K562 (cell line): ENCODE measurements around the gene SCAF11. TPM values are rescaled to one million over a fixed set of nuclear protein-coding genes. Genes with fewer than 3 reads are reported as not detected.

Experiments used
- ATF1 ChIP-seq, 2 experiments: fragments of 450-650 bp in 1 of 2; IDR thresholded peaks; 2 replicates each; pipeline ENCODE4 v1.6.1; 2016; ENCODE audit warnings: missing compliant biosample characterization in 1 of 2, missing genetic modification characterization in 1 of 2
- HSF4 ChIP-seq: fragments of 250-450 bp; sonication (Bioruptor Pico); IDR thresholded peaks from 2 replicates; pipeline ENCODE4 v2.1.2; 2022; ENCODE audit warnings: mild to moderate bottlenecking, moderate library complexity, borderline replicate concordance
- MEF2A ChIP-seq: IDR thresholded peaks from 2 replicates; pipeline ENCODE4 v1.6.1; 2011; ENCODE audit warnings: low read depth, mild to moderate bottlenecking, low read length, moderate library complexity; ENCODE audit not compliant: control insufficient read depth
- TRIM24 ChIP-seq, 2 experiments: fragments of 450-650 bp; IDR thresholded peaks; 2 replicates each; pipeline ENCODE4 v1.6.1; 2016
- ZFP1 ChIP-seq: fragments of 450-650 bp; formaldehyde crosslinking; IDR thresholded peaks from 2 replicates; pipeline ENCODE4 v1.4.0; 2020; ENCODE audit warnings: mild to moderate bottlenecking, mixed read lengths
- polyA plus RNA-seq, 8 experiments: library from polyadenylated mRNA; depleted of rRNA in 4 of 8; stranded (reverse) in 5 of 8; unstranded in 3 of 8; fragments of >200 nt; fragmentation: Nextera tagmentation in 2 of 8; fragmentation: Illumina TruSeq in 1 of 8; extraction: Ambion mirVana in 2 of 8; extraction: Trizol in 1 of 8; gene quantifications; 2 replicates each; pipeline versions ENCODE4 v1.2.1 to v1.2.3, GENCODE V29; 2011 to 2014; ENCODE audit warnings: inconsistent platforms in 1 of 8, missing spikeins in 1 of 8
- total RNA-seq, 7 experiments: library from RNA; depleted of rRNA in 6 of 7; stranded (reverse); fragments of >200 nt in 6 of 7; fragmentation: Illumina TruSeq in 2 of 7; extraction: Trizol in 2 of 7; gene quantifications; 2 replicates each; pipeline versions ENCODE4 v1.2.1 to v1.2.3, GENCODE V29; 2011 to 2021; ENCODE audit warnings: low replicate concordance in 1 of 7
- TF ChIP-seq, protein P1 (sequence below): fragments of 250-450 bp; sonication (Bioruptor Pico); IDR thresholded peaks from 2 replicates; pipeline ENCODE4 v1.5.0; 2021; ENCODE audit warnings: mild to moderate bottlenecking, moderate library complexity
- TF ChIP-seq, protein P2 (sequence below): fragments of 450-650 bp; IDR thresholded peaks from 2 replicates; pipeline ENCODE4 v1.6.1; 2016; ENCODE audit warnings: mild to moderate bottlenecking, moderate library complexity
- TF ChIP-seq, protein P3 (sequence below), 2 experiments: fragments of 250-450 bp in 1 of 2; fragments of 450-650 bp in 1 of 2; sonication (Bioruptor Pico) in 1 of 2; IDR thresholded peaks; 2 replicates each; pipeline versions ENCODE4 v1.6.1 to v1.8.0; 2016 to 2021; ENCODE audit warnings: mild to moderate bottlenecking in 2 of 2, moderate library complexity in 2 of 2, missing compliant biosample characterization in 1 of 2, missing genetic modification characterization in 1 of 2

Gene SCAF11
- total and polyA plus RNA-seq, 9 of the 15 experiments (the other 6 are each of a cell fraction or from before 2014, with no cell fraction given), result 30.4 to 119 (median 80.0) TPM

DNA sequence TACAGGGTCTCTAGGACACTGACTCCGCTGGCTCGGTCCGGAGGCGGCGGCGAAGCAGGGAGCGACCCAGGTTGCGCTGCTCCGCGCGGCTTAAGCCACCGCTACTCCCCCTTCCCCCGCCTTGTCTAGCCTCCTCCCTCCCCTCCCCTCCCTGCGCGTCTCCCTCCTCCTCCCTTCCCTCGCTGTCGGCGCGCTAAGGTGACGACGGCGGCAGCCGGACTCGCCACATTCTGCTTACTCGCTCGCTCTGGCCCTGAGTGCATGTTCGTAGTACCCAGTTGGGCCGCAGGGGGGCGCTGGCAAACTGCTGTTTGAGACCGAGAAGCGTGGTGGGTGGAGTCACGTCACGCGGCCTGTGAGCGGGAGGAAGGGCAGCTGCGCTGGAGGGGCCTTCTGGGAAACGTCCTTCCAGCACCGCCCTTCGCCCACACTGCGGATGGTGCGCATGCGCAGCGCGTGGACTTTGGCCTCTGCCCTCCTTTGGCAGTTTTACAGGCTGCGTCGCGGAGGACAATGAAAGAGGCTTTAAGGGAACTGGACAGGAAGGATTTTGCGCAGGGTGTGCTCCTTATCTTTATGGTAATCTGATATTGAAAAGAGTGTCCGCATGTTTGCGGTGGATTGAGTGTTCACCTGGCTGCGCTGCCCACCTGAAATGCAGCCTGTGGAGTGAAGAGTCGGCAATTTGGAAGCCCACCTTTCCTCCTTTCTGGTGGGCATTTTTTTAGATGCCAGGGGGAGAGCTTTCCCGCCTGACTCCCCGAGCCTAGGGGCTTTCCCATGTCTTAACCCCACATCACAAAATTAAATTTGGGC, at the start of gene SCAF11 (continued):
- TF ChIP-seq, protein P1, sequence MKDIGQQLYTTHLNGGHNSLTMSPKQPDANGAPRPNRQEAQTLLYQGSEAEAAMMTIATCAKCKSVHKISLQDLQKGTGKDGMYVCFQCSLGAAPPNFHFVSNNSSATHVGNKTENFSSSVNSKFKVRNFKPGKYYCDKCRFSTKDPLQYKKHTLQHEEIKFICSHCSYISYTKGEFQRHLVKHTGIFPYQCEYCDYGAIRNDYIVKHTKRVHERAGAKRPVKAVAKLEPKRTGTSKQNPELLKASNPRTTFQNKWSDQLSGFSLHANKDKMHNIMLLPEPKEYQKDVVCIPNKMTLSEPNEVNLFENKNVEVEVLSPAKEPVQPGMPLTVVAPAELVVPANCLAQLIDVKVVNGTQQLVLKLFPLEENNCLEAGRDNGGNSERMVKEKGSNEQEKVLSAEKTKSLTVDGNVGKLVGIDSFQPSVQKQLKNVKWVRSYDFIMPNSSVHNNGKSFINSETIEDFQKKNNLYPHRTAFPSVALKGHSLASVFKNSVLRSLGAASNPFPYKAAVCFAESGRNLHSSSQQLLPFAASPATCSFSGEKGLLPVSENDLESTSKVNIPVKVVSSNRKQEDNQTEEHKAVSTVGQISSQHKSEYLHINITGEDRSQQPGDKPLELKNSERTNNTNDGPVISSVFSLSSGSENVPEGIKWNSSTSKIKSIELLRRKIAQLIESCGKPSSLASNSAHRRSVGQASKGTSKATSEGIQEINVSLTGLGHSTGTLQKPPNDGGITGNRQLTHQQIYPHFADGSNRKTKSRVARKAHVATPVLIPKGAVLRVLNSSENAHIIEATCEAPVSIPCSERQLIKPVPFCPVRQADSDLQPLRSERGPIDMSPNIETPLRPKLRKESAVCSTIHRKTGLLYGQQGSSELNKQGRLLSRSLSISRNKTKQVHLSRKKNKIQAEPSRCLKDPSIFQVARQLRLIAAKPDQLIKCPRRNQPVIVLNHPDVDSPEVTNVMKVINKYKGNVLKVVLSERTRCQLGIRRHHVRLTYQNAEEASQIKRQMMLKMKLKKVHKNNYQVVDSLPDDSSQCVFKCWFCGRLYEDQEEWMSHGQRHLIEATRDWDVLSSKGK (CRISPR knock-in tag), result no peak
- TF ChIP-seq TRIM24 (IDR thresholded peaks at IDR 0.05), result peak; percentile 7 to 46; a peak in 2 of 4 replicates
- TF ChIP-seq, protein P2, sequence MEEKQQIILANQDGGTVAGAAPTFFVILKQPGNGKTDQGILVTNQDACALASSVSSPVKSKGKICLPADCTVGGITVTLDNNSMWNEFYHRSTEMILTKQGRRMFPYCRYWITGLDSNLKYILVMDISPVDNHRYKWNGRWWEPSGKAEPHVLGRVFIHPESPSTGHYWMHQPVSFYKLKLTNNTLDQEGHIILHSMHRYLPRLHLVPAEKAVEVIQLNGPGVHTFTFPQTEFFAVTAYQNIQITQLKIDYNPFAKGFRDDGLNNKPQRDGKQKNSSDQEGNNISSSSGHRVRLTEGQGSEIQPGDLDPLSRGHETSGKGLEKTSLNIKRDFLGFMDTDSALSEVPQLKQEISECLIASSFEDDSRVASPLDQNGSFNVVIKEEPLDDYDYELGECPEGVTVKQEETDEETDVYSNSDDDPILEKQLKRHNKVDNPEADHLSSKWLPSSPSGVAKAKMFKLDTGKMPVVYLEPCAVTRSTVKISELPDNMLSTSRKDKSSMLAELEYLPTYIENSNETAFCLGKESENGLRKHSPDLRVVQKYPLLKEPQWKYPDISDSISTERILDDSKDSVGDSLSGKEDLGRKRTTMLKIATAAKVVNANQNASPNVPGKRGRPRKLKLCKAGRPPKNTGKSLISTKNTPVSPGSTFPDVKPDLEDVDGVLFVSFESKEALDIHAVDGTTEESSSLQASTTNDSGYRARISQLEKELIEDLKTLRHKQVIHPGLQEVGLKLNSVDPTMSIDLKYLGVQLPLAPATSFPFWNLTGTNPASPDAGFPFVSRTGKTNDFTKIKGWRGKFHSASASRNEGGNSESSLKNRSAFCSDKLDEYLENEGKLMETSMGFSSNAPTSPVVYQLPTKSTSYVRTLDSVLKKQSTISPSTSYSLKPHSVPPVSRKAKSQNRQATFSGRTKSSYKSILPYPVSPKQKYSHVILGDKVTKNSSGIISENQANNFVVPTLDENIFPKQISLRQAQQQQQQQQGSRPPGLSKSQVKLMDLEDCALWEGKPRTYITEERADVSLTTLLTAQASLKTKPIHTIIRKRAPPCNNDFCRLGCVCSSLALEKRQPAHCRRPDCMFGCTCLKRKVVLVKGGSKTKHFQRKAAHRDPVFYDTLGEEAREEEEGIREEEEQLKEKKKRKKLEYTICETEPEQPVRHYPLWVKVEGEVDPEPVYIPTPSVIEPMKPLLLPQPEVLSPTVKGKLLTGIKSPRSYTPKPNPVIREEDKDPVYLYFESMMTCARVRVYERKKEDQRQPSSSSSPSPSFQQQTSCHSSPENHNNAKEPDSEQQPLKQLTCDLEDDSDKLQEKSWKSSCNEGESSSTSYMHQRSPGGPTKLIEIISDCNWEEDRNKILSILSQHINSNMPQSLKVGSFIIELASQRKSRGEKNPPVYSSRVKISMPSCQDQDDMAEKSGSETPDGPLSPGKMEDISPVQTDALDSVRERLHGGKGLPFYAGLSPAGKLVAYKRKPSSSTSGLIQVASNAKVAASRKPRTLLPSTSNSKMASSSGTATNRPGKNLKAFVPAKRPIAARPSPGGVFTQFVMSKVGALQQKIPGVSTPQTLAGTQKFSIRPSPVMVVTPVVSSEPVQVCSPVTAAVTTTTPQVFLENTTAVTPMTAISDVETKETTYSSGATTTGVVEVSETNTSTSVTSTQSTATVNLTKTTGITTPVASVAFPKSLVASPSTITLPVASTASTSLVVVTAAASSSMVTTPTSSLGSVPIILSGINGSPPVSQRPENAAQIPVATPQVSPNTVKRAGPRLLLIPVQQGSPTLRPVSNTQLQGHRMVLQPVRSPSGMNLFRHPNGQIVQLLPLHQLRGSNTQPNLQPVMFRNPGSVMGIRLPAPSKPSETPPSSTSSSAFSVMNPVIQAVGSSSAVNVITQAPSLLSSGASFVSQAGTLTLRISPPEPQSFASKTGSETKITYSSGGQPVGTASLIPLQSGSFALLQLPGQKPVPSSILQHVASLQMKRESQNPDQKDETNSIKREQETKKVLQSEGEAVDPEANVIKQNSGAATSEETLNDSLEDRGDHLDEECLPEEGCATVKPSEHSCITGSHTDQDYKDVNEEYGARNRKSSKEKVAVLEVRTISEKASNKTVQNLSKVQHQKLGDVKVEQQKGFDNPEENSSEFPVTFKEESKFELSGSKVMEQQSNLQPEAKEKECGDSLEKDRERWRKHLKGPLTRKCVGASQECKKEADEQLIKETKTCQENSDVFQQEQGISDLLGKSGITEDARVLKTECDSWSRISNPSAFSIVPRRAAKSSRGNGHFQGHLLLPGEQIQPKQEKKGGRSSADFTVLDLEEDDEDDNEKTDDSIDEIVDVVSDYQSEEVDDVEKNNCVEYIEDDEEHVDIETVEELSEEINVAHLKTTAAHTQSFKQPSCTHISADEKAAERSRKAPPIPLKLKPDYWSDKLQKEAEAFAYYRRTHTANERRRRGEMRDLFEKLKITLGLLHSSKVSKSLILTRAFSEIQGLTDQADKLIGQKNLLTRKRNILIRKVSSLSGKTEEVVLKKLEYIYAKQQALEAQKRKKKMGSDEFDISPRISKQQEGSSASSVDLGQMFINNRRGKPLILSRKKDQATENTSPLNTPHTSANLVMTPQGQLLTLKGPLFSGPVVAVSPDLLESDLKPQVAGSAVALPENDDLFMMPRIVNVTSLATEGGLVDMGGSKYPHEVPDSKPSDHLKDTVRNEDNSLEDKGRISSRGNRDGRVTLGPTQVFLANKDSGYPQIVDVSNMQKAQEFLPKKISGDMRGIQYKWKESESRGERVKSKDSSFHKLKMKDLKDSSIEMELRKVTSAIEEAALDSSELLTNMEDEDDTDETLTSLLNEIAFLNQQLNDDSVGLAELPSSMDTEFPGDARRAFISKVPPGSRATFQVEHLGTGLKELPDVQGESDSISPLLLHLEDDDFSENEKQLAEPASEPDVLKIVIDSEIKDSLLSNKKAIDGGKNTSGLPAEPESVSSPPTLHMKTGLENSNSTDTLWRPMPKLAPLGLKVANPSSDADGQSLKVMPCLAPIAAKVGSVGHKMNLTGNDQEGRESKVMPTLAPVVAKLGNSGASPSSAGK, result peak; percentile 98
- TF ChIP-seq HSF4 (CRISPR knock-in tag), result no peak
- TF ChIP-seq, protein P3, sequence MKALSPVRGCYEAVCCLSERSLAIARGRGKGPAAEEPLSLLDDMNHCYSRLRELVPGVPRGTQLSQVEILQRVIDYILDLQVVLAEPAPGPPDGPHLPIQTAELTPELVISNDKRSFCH (CRISPR knock-in tag; IDR thresholded peaks at IDR 0.05), result no peak
- TF ChIP-seq, protein P3 (tag; IDR thresholded peaks at IDR 0.05), result no peak
- 0 out of 2 replicates have a peak, but pooled peaks have one; percentile 20 for TF ChIP-seq MEF2A
- no peak for TF ChIP-seq ZFP1 (CRISPR knock-in tag)
- peak; percentile 92 for TF ChIP-seq ATF1 (CRISPR knock-in tag; IDR thresholded peaks at IDR 0.05)
- peak; percentile 97 for TF ChIP-seq ATF1 (tag; IDR thresholded peaks at IDR 0.05)
